Suppressor macrophage treated with lipopolysaccharide for 4 hours (primary cell): Measurements from ENCODE around the gene WDR7.
A peak's percentile ranks its signal among the peaks of the same experiment; 100 is the strongest.
"Not testable (repeated sequence)": the region's sequence is repeated elsewhere in the genome, so short reads cannot be mapped to it uniquely, and the experiment has no call there.

Source experiments
- DNase-seq: peaks from one replicate; pipeline ENCODE4 v3.0.0-alpha.2; 2020

WDR7 gene

GRCh38 chr18:56650944-56651770 lies at the start of gene WDR7:
TSS of gene WDR7 (plus strand) at chr18:56651359. CDS start at chr18:56672516, 21,157 bp downstream.
- peak; percentile 98 for DNase-seq

GRCh38 chr18:56606618-56607017 lies 44.5 kb upstream of the WDR7 start:
- DNase-seq: no peak

- DNase-seq: no peak
Measured at GRCh38 chr18:56615738-56616520, 35.2 kb upstream of the WDR7 start.

GRCh38 chr18:56627991-56628390 lies 23.2 kb upstream of the WDR7 start:
- DNase-seq: no peak

GRCh38 chr18:56632070-56633022 lies 18.8 kb upstream of the WDR7 start:
- DNase-seq: no peak

GRCh38 chr18:56635007-56635406 lies 16.2 kb upstream of the WDR7 start:
- no peak for DNase-seq

- no peak for DNase-seq
Measured at GRCh38 chr18:56637176-56637575, 14.0 kb upstream of the WDR7 start.

GRCh38 chr18:56637711-56638231 lies 13.4 kb upstream of the WDR7 start:
- no peak for DNase-seq

- DNase-seq: peak; percentile 100
Measured at GRCh38 chr18:56638232-56639103, 12.7 kb upstream of the WDR7 start, which contains the start of gene TXNL1. TSS of gene TXNL1 (minus strand) at chr18:56638592. CDS start at chr18:56638440, 152 bp downstream.

GRCh38 chr18:56639104-56639381 lies 12.1 kb upstream of the WDR7 start:
- DNase-seq: no peak

- no peak for DNase-seq
Measured at GRCh38 chr18:56639571-56639970, 11.6 kb upstream of the WDR7 start.

GRCh38 chr18:56641714-56642337 lies 9.3 kb upstream of the WDR7 start:
- DNase-seq: no peak

GRCh38 chr18:56643381-56643780 lies 7.8 kb upstream of the WDR7 start:
- DNase-seq: no peak

- DNase-seq: no peak
Measured at GRCh38 chr18:56645415-56646016, 5.6 kb upstream of the WDR7 start.

- no peak for DNase-seq
Measured at GRCh38 chr18:56647071-56647470, 4.1 kb upstream of the WDR7 start.

- peak; percentile 57 for DNase-seq
Measured at GRCh38 chr18:56647951-56648893, 2.9 kb upstream of the WDR7 start.

GRCh38 chr18:56649996-56650395 lies 1.2 kb upstream of the WDR7 start:
- no peak for DNase-seq

- no peak for DNase-seq
Measured at GRCh38 chr18:56651771-56652092, 573 bp downstream of the WDR7 start.

- no peak for DNase-seq
Measured at GRCh38 chr18:56652802-56653201, 1.6 kb downstream of the WDR7 start.

- DNase-seq: not testable (repeated sequence)
Measured at GRCh38 chr18:56654280-56654679, 3.1 kb downstream of the WDR7 start.
